Ishikawa (cell line): ENCODE data around the gene DSTYK.

Experiments
- CEBPB ChIP-seq: IDR thresholded peaks from 2 replicates; pipeline ENCODE4 v1.6.1; 2012
- EGR1 ChIP-seq: IDR thresholded peaks from 2 replicates; pipeline ENCODE4 v1.6.1; 2012
- EP300 ChIP-seq: IDR thresholded peaks from 2 replicates; pipeline ENCODE4 v1.6.1; 2012; ENCODE audit warnings: borderline replicate concordance
- MAX ChIP-seq: IDR thresholded peaks from 2 replicates; pipeline ENCODE4 v1.6.1; 2012
- NFIC ChIP-seq: IDR thresholded peaks from 2 replicates; pipeline ENCODE4 v1.6.1; 2012
- RAD21 ChIP-seq: IDR thresholded peaks from 2 replicates; pipeline ENCODE4 v1.6.1; 2012; ENCODE audit warnings: low read depth
- REST ChIP-seq: IDR thresholded peaks from 2 replicates; pipeline ENCODE4 v1.6.1; 2012; ENCODE audit warnings: low read depth, mild to moderate bottlenecking
- TAF1 ChIP-seq: IDR thresholded peaks from 2 replicates; pipeline ENCODE4 v1.6.1; 2012; ENCODE audit warnings: low read depth, mild to moderate bottlenecking
- TEAD4 ChIP-seq: IDR thresholded peaks from 2 replicates; pipeline ENCODE4 v1.6.1; 2012
- YY1 ChIP-seq: IDR thresholded peaks from 2 replicates; pipeline ENCODE4 v1.6.1; 2012; ENCODE audit warnings: low read depth

GRCh38 chr1:205109269-205109668 lies 102.2 kb downstream of the DSTYK start:
- TF ChIP-seq MAX (no peak), REST (no peak), CEBPB (no peak), EP300 (no peak), TAF1 (no peak), YY1 (no peak), EGR1 (no peak), TEAD4 (no peak), NFIC (no peak), RAD21 (no peak)
